Cerebellar cortex (tissue), 1 donor: ENCODE data around the gene ELAC1.
"Not testable (repeated sequence)": the region's sequence is repeated elsewhere in the genome, so short reads cannot be mapped to it uniquely, and the experiment has no call there.

Experiments used
- DNase-seq: peaks from one replicate; pipeline ENCODE4 v3.0.0-alpha.2; 2015; ENCODE audit warnings: low spot score

ELAC1 gene

GRCh38 chr18:50967714-50968661 lies at the start of gene ELAC1:
Gene ELAC1 (plus strand): TSS chr18:50968040. CDS start chr18:50974405, 6,365 bp downstream.
- DNase-seq, result peak; percentile 70

- DNase-seq, result no peak
Measured at GRCh38 chr18:50918153-50918552, 49.7 kb upstream of the ELAC1 start.

- DNase-seq, result no peak
Measured at GRCh38 chr18:50924372-50924771, 43.5 kb upstream of the ELAC1 start.

GRCh38 chr18:50926521-50926920 lies 41.3 kb upstream of the ELAC1 start:
- no peak for DNase-seq

GRCh38 chr18:50928551-50928950 lies 39.3 kb upstream of the ELAC1 start:
- no peak for DNase-seq

GRCh38 chr18:50933684-50934083 lies 34.2 kb upstream of the ELAC1 start:
- no peak for DNase-seq

- DNase-seq, result no peak
Measured at GRCh38 chr18:50934545-50935211, 33.2 kb upstream of the ELAC1 start.

GRCh38 chr18:50935493-50936191 lies 32.2 kb upstream of the ELAC1 start:
- DNase-seq, result no peak

GRCh38 chr18:50937183-50937582 lies 30.7 kb upstream of the ELAC1 start:
- no peak for DNase-seq

- no peak for DNase-seq
Measured at GRCh38 chr18:50938912-50939311, 28.9 kb upstream of the ELAC1 start.

GRCh38 chr18:50944245-50944932 lies 23.5 kb upstream of the ELAC1 start:
- no peak for DNase-seq

- DNase-seq, result not testable (repeated sequence)
Measured at GRCh38 chr18:50945918-50946317, 21.9 kb upstream of the ELAC1 start.

GRCh38 chr18:50947899-50948298 lies 19.9 kb upstream of the ELAC1 start:
- no peak for DNase-seq

GRCh38 chr18:50949185-50949584 lies 18.7 kb upstream of the ELAC1 start:
- no peak for DNase-seq

GRCh38 chr18:50950626-50951025 lies 17.2 kb upstream of the ELAC1 start:
- DNase-seq, result no peak

GRCh38 chr18:50953822-50954221 lies 14.0 kb upstream of the ELAC1 start:
- DNase-seq, result no peak

- no peak for DNase-seq
Measured at GRCh38 chr18:50955253-50955652, 12.6 kb upstream of the ELAC1 start.

- DNase-seq, result no peak
Measured at GRCh38 chr18:50956116-50956515, 11.7 kb upstream of the ELAC1 start.

- DNase-seq, result no peak
Measured at GRCh38 chr18:50961974-50962373, 5.9 kb upstream of the ELAC1 start.

- peak; percentile 8 for DNase-seq
Measured at GRCh38 chr18:50969448-50969847, 1.6 kb downstream of the ELAC1 start.

- peak; percentile 80 for DNase-seq
Measured at GRCh38 chr18:50970006-50970405, 2.2 kb downstream of the ELAC1 start.

GRCh38 chr18:50972404-50972803 lies 4.6 kb downstream of the ELAC1 start:
- not testable (repeated sequence) for DNase-seq
